ENCODE measurements around the gene EIF3CL.
"Not testable (repeated sequence)": the region's sequence is repeated elsewhere in the genome, so short reads cannot be mapped to it uniquely, and the experiment has no call there.

DNA sequence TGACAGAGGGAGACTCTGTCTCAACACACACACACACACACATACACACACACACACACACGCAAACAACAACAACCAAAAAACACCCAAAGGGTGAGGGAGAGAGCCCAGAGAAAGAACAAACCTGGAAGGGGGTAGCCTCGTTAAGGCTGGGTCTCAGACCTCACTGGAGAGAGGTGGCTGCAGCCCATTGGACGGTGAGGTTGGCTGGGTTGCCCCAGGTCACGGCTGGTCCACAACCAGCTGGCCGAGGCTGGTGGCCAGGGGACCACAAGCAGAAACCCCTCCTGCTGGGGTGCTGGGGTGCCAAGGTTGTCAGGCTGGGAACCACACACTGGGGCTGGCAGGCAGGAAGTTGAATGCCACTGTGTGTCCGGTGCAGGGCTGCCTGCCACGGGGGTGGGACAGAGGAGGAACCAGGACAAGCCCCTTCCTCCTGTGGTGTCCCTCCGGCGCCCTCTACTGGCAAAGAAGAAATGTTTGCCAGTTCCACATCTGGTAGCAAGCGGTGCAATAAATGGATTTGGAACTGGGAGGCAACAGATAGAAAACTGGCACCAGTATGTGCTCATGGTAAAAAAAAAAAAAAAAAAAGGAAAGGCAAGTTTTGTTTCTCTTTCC, 22.5 kb upstream of the EIF3CL start:
- not testable (repeated sequence) for TF ChIP-seq CTCF (IDR thresholded peaks at IDR 0.05 in 2 of 3, conservative IDR thresholded peaks at IDR 0.05 in 1 of 3; ENCODE audit: borderline replicate concordance in 1 of 3, insufficient read depth in 1 of 3, low read depth in 2 of 3, low read length in 2 of 3); POLR2A (IDR thresholded peaks at IDR 0.05; ENCODE audit: borderline replicate concordance, extremely low read depth, insufficient read depth, insufficient read length); POLR2AphosphoS5 (IDR thresholded peaks at IDR 0.05; ENCODE audit: low read depth, low read length); ATF3 (IDR thresholded peaks at IDR 0.05); YY1 (IDR thresholded peaks at IDR 0.05; ENCODE audit: extremely low read depth, insufficient replicate concordance, low read depth, low read length); EZH2phosphoT487 (IDR thresholded peaks at IDR 0.05; ENCODE audit: borderline replicate concordance); EZH2 (IDR thresholded peaks at IDR 0.05); RAD21 (IDR thresholded peaks at IDR 0.05; ENCODE audit: low read depth); CEBPB (IDR thresholded peaks at IDR 0.05; ENCODE audit: low read depth); ZNF274 (IDR thresholded peaks at IDR 0.05; ENCODE audit: low read depth, low read length); CBX3 (IDR thresholded peaks at IDR 0.05; ENCODE audit: low read depth); FOSL1 (IDR thresholded peaks at IDR 0.05; ENCODE audit: low read depth); SP1 (IDR thresholded peaks at IDR 0.05; ENCODE audit: low read depth); ZBTB33 (IDR thresholded peaks at IDR 0.05; ENCODE audit: extremely low read depth, insufficient replicate concordance, low read length)

Data from HCT116 (cell line).